Parathyroid adenoma (tissue), 2 donors: ENCODE measurements around the gene GARIN3.

ENCODE experiments used
- H2AFZ ChIP-seq: fragments of 300-600 bp; sonication (generic); one replicate; pipeline ENCODE4 v1.7.0; 2017; ENCODE audit warnings: antibody characterized with exemption, mild to moderate bottlenecking
- H3K27ac ChIP-seq: fragments of 300-600 bp; sonication (generic); one replicate; pipeline ENCODE4 v1.7.0; 2017
- H3K27me3 ChIP-seq: fragments of 300-600 bp; sonication (generic); one replicate; pipeline ENCODE4 v1.7.0; 2017; ENCODE audit warnings: low read length; ENCODE audit not compliant: control insufficient read depth, insufficient read depth
- H3K36me3 ChIP-seq: fragments of 300-600 bp; sonication (generic); one replicate; pipeline ENCODE4 v1.7.0; 2017; ENCODE audit warnings: low read length; ENCODE audit not compliant: control insufficient read depth, insufficient read depth
- H3K4me1 ChIP-seq: fragments of 300-600 bp; sonication (generic); one replicate; pipeline ENCODE4 v1.7.0; 2017; ENCODE audit warnings: control low read depth
- H3K4me2 ChIP-seq: fragments of 300-600 bp; sonication (generic); one replicate; pipeline ENCODE4 v1.7.0; 2017; ENCODE audit warnings: low read length
- H3K4me3 ChIP-seq: fragments of 300-600 bp; sonication (generic); one replicate; pipeline ENCODE4 v1.7.0; 2017; ENCODE audit warnings: low read depth, low read length
- H3K79me2 ChIP-seq: fragments of 300-600 bp; sonication (generic); one replicate; pipeline ENCODE4 v1.7.0; 2017; ENCODE audit warnings: control low read depth
- H3K9ac ChIP-seq: fragments of 300-600 bp; sonication (generic); one replicate; pipeline ENCODE4 v1.7.0; 2017; ENCODE audit warnings: mild to moderate bottlenecking
- H3K9me3 ChIP-seq: fragments of 300-600 bp; sonication (generic); one replicate; pipeline ENCODE4 v1.7.0; 2017; ENCODE audit warnings: low read length; ENCODE audit not compliant: control insufficient read depth
- TF ChIP-seq, protein P1 (sequence below): fragments of 300-600 bp; sonication (generic); IDR thresholded peaks from one replicate; pipeline ENCODE4 v1.7.0; 2017; ENCODE audit warnings: antibody characterized with exemption, mild to moderate bottlenecking
- donor health status: primary hyperparathyroidism.

GARIN3 gene

DNA sequence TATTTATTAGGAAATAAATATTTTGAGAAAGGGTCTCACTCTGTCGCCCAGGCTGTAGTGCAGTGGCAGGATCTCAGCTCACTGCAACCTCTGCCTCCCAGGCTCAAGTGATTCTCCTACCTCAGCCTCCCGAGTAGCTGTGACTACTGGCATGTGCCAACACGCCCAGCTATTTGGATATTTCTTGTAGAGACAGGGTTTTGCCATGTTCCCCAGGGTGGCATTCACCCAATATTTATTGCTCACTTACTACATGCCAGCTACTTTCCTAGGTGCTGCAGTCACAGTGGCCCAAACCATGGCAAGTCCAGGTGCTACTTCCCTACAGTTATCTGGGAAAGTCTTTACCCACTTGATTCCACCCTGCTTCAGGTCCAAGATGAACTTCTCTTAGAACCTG, 15.1 kb downstream of the GARIN3 start:
- Histone ChIP-seq H3K4me2 (no peak overlapping the region), H3K27ac (no peak overlapping the region), H3K9ac (no peak overlapping the region), H3K4me3 (no peak overlapping the region), H3K27me3 (no peaks in the 10 kb centered on the region), H3K36me3 (no peaks in the 10 kb centered on the region), H3K9me3 (no peaks in the 10 kb centered on the region), H3K79me2 (no peaks in the 10 kb centered on the region), H3K4me1 (no peaks in the 10 kb centered on the region), H2AFZ (no peak overlapping the region)
- TF ChIP-seq, protein P1, sequence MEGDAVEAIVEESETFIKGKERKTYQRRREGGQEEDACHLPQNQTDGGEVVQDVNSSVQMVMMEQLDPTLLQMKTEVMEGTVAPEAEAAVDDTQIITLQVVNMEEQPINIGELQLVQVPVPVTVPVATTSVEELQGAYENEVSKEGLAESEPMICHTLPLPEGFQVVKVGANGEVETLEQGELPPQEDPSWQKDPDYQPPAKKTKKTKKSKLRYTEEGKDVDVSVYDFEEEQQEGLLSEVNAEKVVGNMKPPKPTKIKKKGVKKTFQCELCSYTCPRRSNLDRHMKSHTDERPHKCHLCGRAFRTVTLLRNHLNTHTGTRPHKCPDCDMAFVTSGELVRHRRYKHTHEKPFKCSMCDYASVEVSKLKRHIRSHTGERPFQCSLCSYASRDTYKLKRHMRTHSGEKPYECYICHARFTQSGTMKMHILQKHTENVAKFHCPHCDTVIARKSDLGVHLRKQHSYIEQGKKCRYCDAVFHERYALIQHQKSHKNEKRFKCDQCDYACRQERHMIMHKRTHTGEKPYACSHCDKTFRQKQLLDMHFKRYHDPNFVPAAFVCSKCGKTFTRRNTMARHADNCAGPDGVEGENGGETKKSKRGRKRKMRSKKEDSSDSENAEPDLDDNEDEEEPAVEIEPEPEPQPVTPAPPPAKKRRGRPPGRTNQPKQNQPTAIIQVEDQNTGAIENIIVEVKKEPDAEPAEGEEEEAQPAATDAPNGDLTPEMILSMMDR: no peak

DNA sequence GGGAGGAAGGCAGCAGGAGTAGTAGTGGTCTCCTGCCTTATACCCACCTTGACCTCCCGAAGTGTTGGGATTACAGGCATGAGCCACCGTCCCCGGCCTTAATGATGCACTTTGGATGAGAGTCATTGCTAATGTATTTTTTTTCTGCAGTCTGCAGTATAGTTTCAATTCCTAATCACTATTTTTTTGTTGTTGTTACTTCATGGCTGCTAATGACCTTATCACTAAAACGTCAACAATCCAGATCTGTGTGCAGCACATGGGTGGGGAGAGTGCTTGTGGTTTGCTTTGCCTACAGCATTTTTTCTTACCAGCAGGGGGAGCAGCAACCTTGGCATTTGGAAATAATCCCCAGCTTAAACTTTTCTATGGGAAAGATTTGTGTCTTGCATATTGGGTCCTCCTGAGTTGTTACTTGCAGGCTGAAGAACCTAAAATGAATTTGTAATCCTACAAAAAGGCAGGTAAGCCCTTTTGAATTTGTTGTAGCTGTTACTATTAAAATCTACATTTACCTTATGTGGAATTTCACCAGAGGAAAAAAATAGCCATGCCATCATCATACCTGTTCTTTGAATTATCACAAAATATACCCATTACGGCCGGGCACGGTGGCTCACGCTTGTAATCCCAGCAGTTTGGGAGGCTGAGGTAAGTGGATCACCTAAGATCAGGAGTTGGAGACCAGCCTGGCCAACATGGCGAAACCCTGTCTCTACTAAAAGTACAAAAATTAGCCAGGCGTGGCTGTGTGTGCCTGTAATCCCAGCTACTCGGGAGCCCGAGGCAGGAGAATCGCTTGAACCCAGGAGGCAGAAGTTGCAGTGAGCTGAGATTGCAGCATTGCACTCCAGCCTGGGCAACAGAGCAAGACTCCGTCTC, 17.1 kb downstream of the GARIN3 start:
- Histone ChIP-seq H3K4me1 (no peaks in the 10 kb centered on the region), H3K27ac (no peak overlapping the region), H3K27me3 (no peaks in the 10 kb centered on the region), H3K79me2 (no peaks in the 10 kb centered on the region), H3K4me2 (no peak overlapping the region), H2AFZ (no peak overlapping the region), H3K36me3 (no peaks in the 10 kb centered on the region), H3K9ac (no peak overlapping the region), H3K9me3 (no peaks in the 10 kb centered on the region), H3K4me3 (no peak overlapping the region)
- TF ChIP-seq, protein P1: peak; percentile 85

DNA sequence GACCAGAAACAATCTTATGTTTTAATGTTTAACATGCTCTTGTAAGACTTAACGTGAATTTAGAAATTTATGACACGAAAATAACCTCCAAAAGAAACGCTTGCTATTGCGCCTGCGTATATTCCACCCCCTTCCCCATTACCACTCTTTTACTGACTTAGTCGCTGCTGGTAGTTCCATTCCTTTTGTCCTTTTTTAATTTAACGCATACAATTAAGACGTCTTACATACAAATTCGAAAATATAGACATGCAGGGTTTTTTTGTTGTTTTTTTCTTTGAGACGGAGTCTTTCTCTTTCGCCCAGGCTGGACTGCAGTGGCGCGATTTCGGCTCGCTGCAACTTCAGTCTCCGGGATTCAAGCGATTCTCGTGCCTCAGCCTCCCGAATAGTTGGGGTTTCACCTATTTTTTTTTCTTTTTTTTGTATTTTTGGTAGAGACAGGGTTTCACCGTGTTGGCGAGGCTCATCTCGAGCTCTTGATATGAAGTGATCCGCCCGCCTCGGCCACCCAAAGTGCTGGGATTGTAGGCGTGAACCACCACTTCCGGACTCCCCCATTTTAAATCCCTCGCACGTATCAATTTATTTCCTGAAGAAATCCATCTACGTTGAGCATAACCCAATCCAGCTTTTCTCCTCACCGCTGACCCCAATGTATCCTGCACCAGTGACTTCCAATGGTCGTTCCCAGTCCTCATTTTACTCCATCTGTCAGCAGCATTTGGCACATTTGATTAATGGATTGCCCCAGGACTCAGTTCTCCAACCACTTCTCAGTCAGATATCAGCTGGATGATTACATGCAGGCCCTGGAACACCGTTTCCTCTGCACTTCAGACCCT, 22.7 kb downstream of the GARIN3 start:
- no peaks in the 10 kb centered on the region for H3K27me3 ChIP-seq
- H3K9me3 ChIP-seq: no peaks in the 10 kb centered on the region
- H3K4me1 ChIP-seq: peaks cover 3% of the 10 kb centered on the region
- TF ChIP-seq, protein P1: no peak
- no peak overlapping the region for H3K9ac ChIP-seq
- no peaks in the 10 kb centered on the region for H3K79me2 ChIP-seq
- peak overlapping the region; percentile 80 for H3K27ac ChIP-seq
- peak overlapping the region; percentile 69 for H2AFZ ChIP-seq
- H3K36me3 ChIP-seq: no peaks in the 10 kb centered on the region
- peak overlapping the region; percentile 91 for H3K4me2 ChIP-seq
- peak overlapping the region; percentile 99 for H3K4me3 ChIP-seq

DNA sequence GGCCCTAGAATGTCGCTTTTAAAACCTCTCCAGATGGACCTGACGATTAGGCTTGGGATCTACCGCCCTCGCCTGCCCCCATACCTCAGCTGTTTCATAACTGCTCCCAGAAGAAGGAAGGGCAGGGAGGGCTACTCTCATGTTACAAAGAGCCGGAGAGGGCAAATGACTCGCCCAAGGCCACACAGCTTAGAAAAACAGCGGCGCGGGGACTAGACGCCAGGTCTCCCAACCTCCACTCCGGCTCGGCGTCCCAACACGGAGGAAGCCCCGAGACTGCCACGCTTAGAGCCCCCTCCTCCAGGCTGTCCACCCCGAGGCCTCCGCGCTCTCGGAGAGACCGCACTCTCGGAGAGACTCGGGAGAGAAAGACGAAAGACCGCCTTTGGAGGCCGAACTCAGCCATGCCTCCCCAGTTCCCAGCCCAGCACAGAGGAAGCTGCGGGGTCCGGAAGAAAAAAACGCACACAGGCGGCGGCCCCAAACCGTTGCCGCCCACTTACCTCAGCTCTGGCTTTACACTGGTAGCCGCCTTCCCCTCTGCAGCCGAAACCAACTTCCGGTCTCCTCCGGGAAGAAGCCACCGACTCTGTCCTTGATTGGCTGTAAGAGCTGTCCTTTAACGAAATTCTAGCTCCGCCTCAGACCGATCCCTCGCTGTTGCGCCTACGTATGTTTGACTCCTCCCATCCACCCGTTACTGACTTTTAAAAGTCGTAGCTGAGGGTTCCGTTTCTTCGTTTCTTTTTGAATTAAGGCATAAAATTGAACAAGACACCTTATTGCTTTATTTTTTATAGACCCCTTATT, 23.5 kb downstream of the GARIN3 start, which contains the start of gene MED7:
Gene MED7 (minus strand): TSS at position 549 of the 810 bp plus-strand sequence. CDS start 3,434 bp downstream, outside the sequence.
- TF ChIP-seq, protein P1: no peak
- Histone ChIP-seq H3K27ac (peak within 1 kb of the TSS; percentile 80), H3K4me2 (peak within 1 kb of the TSS; percentile 91), H3K79me2 (no peaks in the 10 kb centered on the region), H3K9me3 (no peaks in the 10 kb centered on the region), H2AFZ (peak within 1 kb of the TSS; percentile 69), H3K4me1 (peaks cover 3% of the 10 kb centered on the region), H3K4me3 (peak within 1 kb of the TSS; percentile 99), H3K9ac (peak within 1 kb of the TSS; percentile 78), H3K27me3 (no peaks in the 10 kb centered on the region), H3K36me3 (no peaks in the 10 kb centered on the region)
